PC-9 (cell line): ENCODE measurements around the gene CMSS1.

Experiments used
- CTCF ChIP-seq: fragments of 200-600 bp; sonication (generic); conservative IDR thresholded peaks from 2 replicates; pipeline ENCODE4 v1.6.1; 2017; ENCODE audit warnings: mixed run types, antibody characterized with exemption, mild to moderate bottlenecking, moderate library complexity
- EZH2 ChIP-seq: fragments of 200-600 bp; sonication (generic); IDR thresholded peaks from 2 replicates; pipeline ENCODE4 v1.8.0; 2017; ENCODE audit warnings: antibody characterized with exemption, low read depth

- TF ChIP-seq CTCF (no peak), EZH2 (no peak)
These were observed 34.3 kb downstream of the CMSS1 start for GRCh38 chr3:99851955-99852354.
